ENCODE results near the gene NUDT9. TPM values are rescaled to one million over a fixed set of nuclear protein-coding genes. Genes with fewer than 3 reads are reported as not detected.
"Not testable (repeated sequence)": the region's sequence is repeated elsewhere in the genome, so short reads cannot be mapped to it uniquely, and the experiment has no call there.

Gene NUDT9
- total RNA-seq, 6 donors from 2014 or later, result 11.5 to 44.8 (median 31.0) TPM

- Histone ChIP-seq H3K27me3 (no peaks in the 10 kb centered on the region), H3K27ac (no peak overlapping the region), H3K9me3 (no peaks in the 10 kb centered on the region), H3K36me3 (no peaks in the 10 kb centered on the region), H3K4me1 (peaks cover 17 to 22% (median 20%) of the 10 kb centered on the region in 4 donors), H3K4me3 (no peak overlapping the region)
- TF ChIP-seq POLR2A (IDR thresholded peaks at IDR 0.05) (no peak), POLR2AphosphoS5 (IDR thresholded peaks at IDR 0.05) (no peak), EP300 (IDR thresholded peaks at IDR 0.05) (no peak), CTCF (IDR thresholded peaks at IDR 0.05) (no peak)
- DNase-seq (no peak), ATAC-seq (ENCODE audit: low FRiP score in 2 of 2) (no peak)
- 39% methylated on average over 5 of the region's 5 CpGs for WGBS, 2 donors
Observed at GRCh38 chr4:87419578-87420249, 2.7 kb upstream of the NUDT9 start.

GRCh38 chr4:87420276-87420830 is 2.0 kb upstream of the NUDT9 start:
- H3K4me1 ChIP-seq, result peaks cover 17 to 26% (median 23%) of the 10 kb centered on the region in 4 donors
- no peak overlapping the region for H3K27ac ChIP-seq
- DNase-seq, result no peak
- H3K27me3 ChIP-seq, result no peaks in the 10 kb centered on the region
- H3K4me3 ChIP-seq, result no peak overlapping the region
- 78 to 89% methylated on average over 4 of the region's 4 CpGs for WGBS, 2 donors
- no peaks in the 10 kb centered on the region for H3K9me3 ChIP-seq
- no peak for ATAC-seq (ENCODE audit: low FRiP score in 2 of 2)
- H3K36me3 ChIP-seq, result no peaks in the 10 kb centered on the region
- TF ChIP-seq EP300 (IDR thresholded peaks at IDR 0.05) (no peak), CTCF (IDR thresholded peaks at IDR 0.05) (no peak), POLR2A (IDR thresholded peaks at IDR 0.05) (no peak), POLR2AphosphoS5 (IDR thresholded peaks at IDR 0.05) (no peak)

GRCh38 chr4:87423317-87424098 is 1.1 kb downstream of the NUDT9 start:
- DNase-seq (no peak), ATAC-seq (ENCODE audit: low FRiP score in 2 of 2) (no peak)
- peaks cover 22 to 34% (median 25%) of the 10 kb centered on the region in 4 donors for H3K4me1 ChIP-seq
- H3K4me3 ChIP-seq, result peak overlapping the region; percentile 62 to 96 (median 80)
- TF ChIP-seq POLR2A (IDR thresholded peaks at IDR 0.05) (no peak), POLR2AphosphoS5 (IDR thresholded peaks at IDR 0.05) (no peak), CTCF (IDR thresholded peaks at IDR 0.05) (no peak), EP300 (IDR thresholded peaks at IDR 0.05) (no peak)
- no peaks in the 10 kb centered on the region for H3K36me3 ChIP-seq
- no peaks in the 10 kb centered on the region for H3K27me3 ChIP-seq
- H3K27ac ChIP-seq, result peak overlapping the region in 3 of 4 donors; percentile 91 to 97 (median 94)
- no peaks in the 10 kb centered on the region for H3K9me3 ChIP-seq
- 12 to 13% methylated on average over 3 of the region's 3 CpGs for WGBS, 2 donors

GRCh38 chr4:87424099-87424543 is 1.7 kb downstream of the NUDT9 start:
- ATAC-seq (ENCODE audit: low FRiP score in 2 of 2), result not testable (repeated sequence)
- H3K4me3 ChIP-seq, result peak overlapping the region in 2 of 4 donors; percentile 62 to 81

GRCh38 chr4:87425711-87426110 is 3.3 kb downstream of the NUDT9 start:
- Histone ChIP-seq H3K4me1 (peaks cover 22 to 39% (median 25%) of the 10 kb centered on the region in 4 donors), H3K9me3 (no peaks in the 10 kb centered on the region), H3K27me3 (no peaks in the 10 kb centered on the region), H3K4me3 (no peak overlapping the region), H3K36me3 (peaks cover 0 to 2% (median 0%) of the 10 kb centered on the region in 4 donors), H3K27ac (no peak overlapping the region)
- WGBS, 2 donors, result 90 to 96% methylated on average over 2 of the region's 2 CpGs
- TF ChIP-seq POLR2AphosphoS5 (IDR thresholded peaks at IDR 0.05) (no peak), EP300 (IDR thresholded peaks at IDR 0.05) (no peak), POLR2A (IDR thresholded peaks at IDR 0.05) (no peak), CTCF (IDR thresholded peaks at IDR 0.05) (no peak)
- DNase-seq, result no peak
- no peak for ATAC-seq (ENCODE audit: low FRiP score in 2 of 2)

More at GRCh38 chr4:87424099-87424543, 1.7 kb downstream of the NUDT9 start:
- H3K36me3 ChIP-seq, H3K27ac ChIP-seq, H3K27me3 ChIP-seq, H3K9me3 ChIP-seq: not testable (repeated sequence)
- WGBS, 2 donors, result 88 to 94% methylated on average over 22 of the region's 22 CpGs
- peak in 1 of 2 donors; percentile 30 for DNase-seq
- H3K4me1 ChIP-seq, result peaks cover 22 to 36% (median 25%) of the 10 kb centered on the region in 4 donors
